HEK293 (cell line): Measurements from ENCODE around the gene LRRC46.

Source experiments
- CTCF ChIA-PET: fragments of 350-600 bp; formaldehyde crosslinking; extraction: SDS; loops from one replicate; lab custom pipeline; 2021; ENCODE audit warnings: antibody characterized with exemption; lab: Yijun Ruan, JAX
- POLR2A ChIA-PET: fragments of 300-600 bp; formaldehyde crosslinking; extraction: SDS; loops from one replicate; lab custom pipeline; 2020; ENCODE audit warnings: antibody characterized with exemption, inconsistent platforms; lab: Yijun Ruan, JAX
- H3K27ac ChIP-seq: fragments of 200-500 bp; sonication (Bioruptor generic); 2 replicates; pipeline ENCODE4 v1.5.1; 2014; ENCODE audit warnings: low read depth, low read length, control low read depth, inconsistent platforms; ENCODE audit errors: extremely low read depth
- H3K36me3 ChIP-seq, 2 experiments: fragments of 200-500 bp in 1 of 2; sonication (Bioruptor generic) in 1 of 2; 1 replicate in 1 of 2; 2 replicates in 1 of 2; pipeline ENCODE4 v1.5.1; 2014 to 2017; ENCODE audit warnings: inconsistent platforms in 2 of 2, low read length in 2 of 2; ENCODE audit not compliant: control insufficient read depth in 2 of 2, insufficient read depth in 1 of 2
- H3K4me1 ChIP-seq: fragments of 200-500 bp; sonication (Bioruptor generic); 2 replicates; pipeline ENCODE4 v1.5.1; 2014; ENCODE audit warnings: mild to moderate bottlenecking, low read length, inconsistent platforms; ENCODE audit not compliant: control insufficient read depth, insufficient read depth
- H3K4me3 ChIP-seq: 2 replicates; pipeline ENCODE4 v1.5.1; 2011; ENCODE audit warnings: low read depth, mild to moderate bottlenecking, control low read depth, low read length, moderate library complexity
- H3K9me3 ChIP-seq: fragments of 200-500 bp; sonication (Bioruptor generic); 2 replicates; pipeline ENCODE4 v1.5.1; 2014; ENCODE audit warnings: low read depth, low read length, inconsistent platforms; ENCODE audit not compliant: control insufficient read depth, insufficient read depth
- BCL11B ChIP-seq: fragments of 450-650 bp; formaldehyde crosslinking; IDR thresholded peaks from 2 replicates; pipeline ENCODE4 v1.5.1; 2016; ENCODE audit warnings: low read depth, missing biosample characterization, missing genetic modification characterization
- KLF16 ChIP-seq: fragments of 450-650 bp; formaldehyde crosslinking; IDR thresholded peaks from 2 replicates; pipeline ENCODE4 v1.5.1; 2017; ENCODE audit warnings: missing biosample characterization, missing genetic modification characterization
- OSR2 ChIP-seq: fragments of 450-650 bp; formaldehyde crosslinking; IDR thresholded peaks from 2 replicates; pipeline ENCODE4 v1.5.1; 2016; ENCODE audit warnings: missing biosample characterization, missing genetic modification characterization
- RBAK ChIP-seq: fragments of 450-650 bp; formaldehyde crosslinking; IDR thresholded peaks from 2 replicates; pipeline ENCODE4 v1.5.1; 2016; ENCODE audit warnings: missing biosample characterization, missing genetic modification characterization
- TCF7L2 ChIP-seq: IDR thresholded peaks from 2 replicates; pipeline ENCODE4 v1.6.1; 2011; ENCODE audit warnings: low read depth, mild to moderate bottlenecking, inconsistent platforms, low read length, moderate library complexity, borderline replicate concordance
- YY1 ChIP-seq: fragments of 450-650 bp; formaldehyde crosslinking; IDR thresholded peaks from 2 replicates; pipeline ENCODE4 v1.5.1; 2018; ENCODE audit warnings: missing biosample characterization, missing genetic modification characterization
- ZNF112 ChIP-seq: fragments of 450-650 bp; formaldehyde crosslinking; IDR thresholded peaks from 2 replicates; pipeline ENCODE4 v1.5.0; 2017; ENCODE audit warnings: missing biosample characterization, missing genetic modification characterization
- ZNF133 ChIP-seq: fragments of 450-650 bp; formaldehyde crosslinking; IDR thresholded peaks from 2 replicates; pipeline ENCODE4 v1.5.1; 2016; ENCODE audit warnings: missing biosample characterization, missing genetic modification characterization
- ZNF266 ChIP-seq: fragments of 450-650 bp; formaldehyde crosslinking; IDR thresholded peaks from 2 replicates; pipeline ENCODE4 v1.5.1; 2016; ENCODE audit warnings: missing biosample characterization, missing genetic modification characterization, low read depth
- ZNF302 ChIP-seq: fragments of 450-650 bp; formaldehyde crosslinking; IDR thresholded peaks from 2 replicates; pipeline ENCODE4 v1.5.1; 2016; ENCODE audit warnings: missing biosample characterization, missing genetic modification characterization, low read depth
- ZNF404 ChIP-seq: fragments of 450-650 bp; formaldehyde crosslinking; IDR thresholded peaks from 2 replicates; pipeline ENCODE4 v1.5.1; 2017; ENCODE audit warnings: missing biosample characterization, missing genetic modification characterization
- ZNF510 ChIP-seq: fragments of 450-650 bp; formaldehyde crosslinking; IDR thresholded peaks from 2 replicates; pipeline ENCODE4 v1.5.1; 2018; ENCODE audit warnings: mild to moderate bottlenecking, missing genetic modification characterization, missing biosample characterization; ENCODE audit not compliant: insufficient replicate concordance
- ZNF521 ChIP-seq: fragments of 450-650 bp; formaldehyde crosslinking; IDR thresholded peaks from 2 replicates; pipeline ENCODE4 v1.5.1; 2017; ENCODE audit warnings: missing biosample characterization, mild to moderate bottlenecking, missing genetic modification characterization
- ZNF558 ChIP-seq: fragments of 450-650 bp; formaldehyde crosslinking; IDR thresholded peaks from 2 replicates; pipeline ENCODE4 v1.5.1; 2016; ENCODE audit warnings: missing biosample characterization, missing genetic modification characterization
- ZXDB ChIP-seq: fragments of 450-650 bp; formaldehyde crosslinking; IDR thresholded peaks from 2 replicates; pipeline ENCODE4 v1.5.1; 2016; ENCODE audit warnings: missing biosample characterization, missing genetic modification characterization
- TF ChIP-seq, protein P1 (sequence below): fragments of 450-650 bp; formaldehyde crosslinking; optimal IDR thresholded peaks from 2 replicates; pipeline ENCODE3; 2016; ENCODE audit warnings: missing biosample characterization, mild to moderate bottlenecking, missing genetic modification characterization
- TF ChIP-seq, protein P2 (sequence below): sonication (generic); formaldehyde crosslinking; IDR thresholded peaks from 2 replicates; pipeline ENCODE4 v1.8.1; 2022; ENCODE audit warnings: mild to moderate bottlenecking, moderate library complexity, missing genetic modification reagents
- TF ChIP-seq, protein P3 (sequence below): fragments of 450-650 bp; formaldehyde crosslinking; IDR thresholded peaks from 2 replicates; pipeline ENCODE4 v1.5.1; 2017; ENCODE audit warnings: missing biosample characterization, missing genetic modification characterization
- TF ChIP-seq, protein P4 (sequence below): fragments of 450-650 bp; formaldehyde crosslinking; IDR thresholded peaks from 2 replicates; pipeline ENCODE4 v1.5.1; 2016; ENCODE audit warnings: missing biosample characterization, missing genetic modification characterization
- TF ChIP-seq, protein P5 (sequence below): fragments of 450-650 bp; formaldehyde crosslinking; IDR thresholded peaks from 2 replicates; pipeline ENCODE4 v1.5.1; 2016; ENCODE audit warnings: missing biosample characterization, missing genetic modification characterization
- TF ChIP-seq, protein P6 (sequence below): fragments of 450-650 bp; formaldehyde crosslinking; IDR thresholded peaks from 2 replicates; pipeline ENCODE4 v1.5.1; 2016; ENCODE audit warnings: missing biosample characterization, missing genetic modification characterization

LRRC46 gene

DNA sequence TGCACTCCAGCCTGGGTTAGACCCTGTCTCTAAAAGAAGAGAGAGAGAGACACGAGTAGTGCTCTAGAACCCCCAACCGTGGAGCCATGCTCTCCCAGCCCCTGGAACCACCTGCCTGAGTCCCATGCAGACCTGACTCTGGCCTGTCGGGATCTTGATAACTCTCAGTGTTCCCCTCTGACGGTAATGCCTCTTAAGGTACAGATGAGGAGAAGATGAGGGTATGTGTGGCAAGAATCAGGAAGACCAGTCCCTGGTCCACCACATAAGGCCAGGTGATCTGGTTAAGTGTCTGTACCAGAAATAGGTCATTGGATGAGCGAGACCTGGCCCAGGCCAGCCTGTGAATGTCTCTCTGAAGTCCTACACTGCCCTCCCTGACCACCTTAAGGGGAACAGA is 28.3 kb upstream of the LRRC46 start (continued):
- TF ChIP-seq ZNF302 (no peak), KLF16 (tag by site-specific recombination) (no peak)

DNA sequence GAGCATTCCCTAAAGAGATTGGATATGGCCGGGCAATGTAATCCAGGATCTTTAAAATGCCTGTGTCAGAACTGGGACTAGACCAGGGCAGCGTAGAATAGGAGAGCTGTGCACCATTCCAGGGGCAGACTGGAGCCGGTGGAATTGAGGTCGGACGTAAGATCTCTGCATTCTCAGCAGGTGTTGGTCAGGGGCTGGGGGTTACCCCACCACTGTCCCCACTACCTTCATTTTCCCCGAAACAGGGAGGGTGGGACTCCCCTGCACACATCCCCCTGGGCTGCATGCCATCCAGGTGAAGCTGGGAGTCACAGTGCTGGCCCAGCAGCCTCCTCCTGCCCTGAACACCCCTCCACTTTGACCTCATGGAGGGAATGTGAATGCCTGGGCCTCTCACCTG is 27.7 kb upstream of the LRRC46 start:
- POLR2A ChIA-PET, result no interaction called here
- Histone ChIP-seq H3K4me3 (no peak overlapping the region), H3K36me3 (peaks cover 0 to 22% of the 10 kb centered on the region in 2 experiments; a peak in 1 of 3 replicates), H3K27ac (no peak overlapping the region), H3K9me3 (no peaks in the 10 kb centered on the region), H3K4me1 (no peaks in the 10 kb centered on the region)
- CTCF ChIA-PET, result interaction anchor here (0.6 to 1.9 kb wide), 4 partner anchors 14 to 151 kb away, joined by 3 to 5 read pairs (median 4); no protein-coding TSS in a partner anchor
- TF ChIP-seq ZNF558 (no peak), ZNF112 (no peak), ZNF521 (no peak), RBAK (no peak), ZNF510 (tag by site-specific recombination) (no peak), ZXDB (tag by site-specific recombination) (no peak), ZNF404 (tag by site-specific recombination) (no peak), ZNF266 (tag by site-specific recombination) (no peak), OSR2 (tag by site-specific recombination) (no peak), YY1 (tag by site-specific recombination) (no peak), TCF7L2 (no peak), BCL11B (tag by site-specific recombination) (no peak), ZNF133 (tag by site-specific recombination) (no peak)
- TF ChIP-seq, protein P1, sequence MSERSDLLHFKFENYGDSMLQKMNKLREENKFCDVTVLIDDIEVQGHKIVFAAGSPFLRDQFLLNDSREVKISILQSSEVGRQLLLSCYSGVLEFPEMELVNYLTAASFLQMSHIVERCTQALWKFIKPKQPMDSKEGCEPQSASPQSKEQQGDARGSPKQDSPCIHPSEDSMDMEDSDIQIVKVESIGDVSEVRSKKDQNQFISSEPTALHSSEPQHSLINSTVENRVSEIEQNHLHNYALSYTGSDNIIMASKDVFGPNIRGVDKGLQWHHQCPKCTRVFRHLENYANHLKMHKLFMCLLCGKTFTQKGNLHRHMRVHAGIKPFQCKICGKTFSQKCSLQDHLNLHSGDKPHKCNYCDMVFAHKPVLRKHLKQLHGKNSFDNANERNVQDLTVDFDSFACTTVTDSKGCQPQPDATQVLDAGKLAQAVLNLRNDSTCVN (tag by site-specific recombination), result no peak
- TF ChIP-seq, protein P2, sequence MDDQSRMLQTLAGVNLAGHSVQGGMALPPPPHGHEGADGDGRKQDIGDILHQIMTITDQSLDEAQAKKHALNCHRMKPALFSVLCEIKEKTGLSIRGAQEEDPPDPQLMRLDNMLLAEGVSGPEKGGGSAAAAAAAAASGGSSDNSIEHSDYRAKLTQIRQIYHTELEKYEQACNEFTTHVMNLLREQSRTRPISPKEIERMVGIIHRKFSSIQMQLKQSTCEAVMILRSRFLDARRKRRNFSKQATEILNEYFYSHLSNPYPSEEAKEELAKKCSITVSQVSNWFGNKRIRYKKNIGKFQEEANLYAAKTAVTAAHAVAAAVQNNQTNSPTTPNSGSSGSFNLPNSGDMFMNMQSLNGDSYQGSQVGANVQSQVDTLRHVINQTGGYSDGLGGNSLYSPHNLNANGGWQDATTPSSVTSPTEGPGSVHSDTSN, result no peak
- TF ChIP-seq, protein P3, sequence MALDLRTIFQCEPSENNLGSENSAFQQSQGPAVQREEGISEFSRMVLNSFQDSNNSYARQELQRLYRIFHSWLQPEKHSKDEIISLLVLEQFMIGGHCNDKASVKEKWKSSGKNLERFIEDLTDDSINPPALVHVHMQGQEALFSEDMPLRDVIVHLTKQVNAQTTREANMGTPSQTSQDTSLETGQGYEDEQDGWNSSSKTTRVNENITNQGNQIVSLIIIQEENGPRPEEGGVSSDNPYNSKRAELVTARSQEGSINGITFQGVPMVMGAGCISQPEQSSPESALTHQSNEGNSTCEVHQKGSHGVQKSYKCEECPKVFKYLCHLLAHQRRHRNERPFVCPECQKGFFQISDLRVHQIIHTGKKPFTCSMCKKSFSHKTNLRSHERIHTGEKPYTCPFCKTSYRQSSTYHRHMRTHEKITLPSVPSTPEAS (tag by site-specific recombination), result no peak
- TF ChIP-seq, protein P4, sequence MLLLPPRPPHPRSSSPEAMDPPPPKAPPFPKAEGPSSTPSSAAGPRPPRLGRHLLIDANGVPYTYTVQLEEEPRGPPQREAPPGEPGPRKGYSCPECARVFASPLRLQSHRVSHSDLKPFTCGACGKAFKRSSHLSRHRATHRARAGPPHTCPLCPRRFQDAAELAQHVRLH, result no peak
- TF ChIP-seq, protein P5, sequence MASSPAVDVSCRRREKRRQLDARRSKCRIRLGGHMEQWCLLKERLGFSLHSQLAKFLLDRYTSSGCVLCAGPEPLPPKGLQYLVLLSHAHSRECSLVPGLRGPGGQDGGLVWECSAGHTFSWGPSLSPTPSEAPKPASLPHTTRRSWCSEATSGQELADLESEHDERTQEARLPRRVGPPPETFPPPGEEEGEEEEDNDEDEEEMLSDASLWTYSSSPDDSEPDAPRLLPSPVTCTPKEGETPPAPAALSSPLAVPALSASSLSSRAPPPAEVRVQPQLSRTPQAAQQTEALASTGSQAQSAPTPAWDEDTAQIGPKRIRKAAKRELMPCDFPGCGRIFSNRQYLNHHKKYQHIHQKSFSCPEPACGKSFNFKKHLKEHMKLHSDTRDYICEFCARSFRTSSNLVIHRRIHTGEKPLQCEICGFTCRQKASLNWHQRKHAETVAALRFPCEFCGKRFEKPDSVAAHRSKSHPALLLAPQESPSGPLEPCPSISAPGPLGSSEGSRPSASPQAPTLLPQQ, result no peak
- TF ChIP-seq, protein P6, sequence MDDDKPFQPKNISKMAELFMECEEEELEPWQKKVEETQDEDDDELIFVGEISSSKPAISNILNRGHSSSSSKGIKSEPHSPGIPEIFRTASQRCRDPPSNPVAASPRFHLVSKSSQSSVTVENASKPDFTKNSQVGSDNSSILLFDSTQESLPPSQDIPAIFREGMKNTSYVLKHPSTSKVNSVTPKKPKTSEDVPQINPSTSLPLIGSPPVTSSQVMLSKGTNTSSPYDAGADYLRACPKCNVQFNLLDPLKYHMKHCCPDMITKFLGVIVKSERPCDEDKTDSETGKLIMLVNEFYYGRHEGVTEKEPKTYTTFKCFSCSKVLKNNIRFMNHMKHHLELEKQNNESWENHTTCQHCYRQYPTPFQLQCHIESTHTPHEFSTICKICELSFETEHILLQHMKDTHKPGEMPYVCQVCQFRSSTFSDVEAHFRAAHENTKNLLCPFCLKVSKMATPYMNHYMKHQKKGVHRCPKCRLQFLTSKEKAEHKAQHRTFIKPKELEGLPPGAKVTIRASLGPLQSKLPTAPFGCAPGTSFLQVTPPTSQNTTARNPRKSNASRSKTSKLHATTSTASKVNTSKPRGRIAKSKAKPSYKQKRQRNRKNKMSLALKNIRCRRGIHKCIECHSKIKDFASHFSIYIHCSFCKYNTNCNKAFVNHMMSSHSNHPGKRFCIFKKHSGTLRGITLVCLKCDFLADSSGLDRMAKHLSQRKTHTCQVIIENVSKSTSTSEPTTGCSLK, result no peak
